ENCODE results near the gene RBL1. TPM values are rescaled to one million over a fixed set of nuclear protein-coding genes. Genes with fewer than 3 reads are reported as not detected.

RBL1 gene, protein sequence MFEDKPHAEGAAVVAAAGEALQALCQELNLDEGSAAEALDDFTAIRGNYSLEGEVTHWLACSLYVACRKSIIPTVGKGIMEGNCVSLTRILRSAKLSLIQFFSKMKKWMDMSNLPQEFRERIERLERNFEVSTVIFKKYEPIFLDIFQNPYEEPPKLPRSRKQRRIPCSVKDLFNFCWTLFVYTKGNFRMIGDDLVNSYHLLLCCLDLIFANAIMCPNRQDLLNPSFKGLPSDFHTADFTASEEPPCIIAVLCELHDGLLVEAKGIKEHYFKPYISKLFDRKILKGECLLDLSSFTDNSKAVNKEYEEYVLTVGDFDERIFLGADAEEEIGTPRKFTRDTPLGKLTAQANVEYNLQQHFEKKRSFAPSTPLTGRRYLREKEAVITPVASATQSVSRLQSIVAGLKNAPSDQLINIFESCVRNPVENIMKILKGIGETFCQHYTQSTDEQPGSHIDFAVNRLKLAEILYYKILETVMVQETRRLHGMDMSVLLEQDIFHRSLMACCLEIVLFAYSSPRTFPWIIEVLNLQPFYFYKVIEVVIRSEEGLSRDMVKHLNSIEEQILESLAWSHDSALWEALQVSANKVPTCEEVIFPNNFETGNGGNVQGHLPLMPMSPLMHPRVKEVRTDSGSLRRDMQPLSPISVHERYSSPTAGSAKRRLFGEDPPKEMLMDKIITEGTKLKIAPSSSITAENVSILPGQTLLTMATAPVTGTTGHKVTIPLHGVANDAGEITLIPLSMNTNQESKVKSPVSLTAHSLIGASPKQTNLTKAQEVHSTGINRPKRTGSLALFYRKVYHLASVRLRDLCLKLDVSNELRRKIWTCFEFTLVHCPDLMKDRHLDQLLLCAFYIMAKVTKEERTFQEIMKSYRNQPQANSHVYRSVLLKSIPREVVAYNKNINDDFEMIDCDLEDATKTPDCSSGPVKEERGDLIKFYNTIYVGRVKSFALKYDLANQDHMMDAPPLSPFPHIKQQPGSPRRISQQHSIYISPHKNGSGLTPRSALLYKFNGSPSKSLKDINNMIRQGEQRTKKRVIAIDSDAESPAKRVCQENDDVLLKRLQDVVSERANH
- 4.1 and 8.3 TPM in 2 replicates for total RNA-seq

GRCh38 chr20:37095599-37096414 lies at the start of gene RBL1:
TSS of gene RBL1 (minus strand) at chr20:37095997. CDS start at chr20:37095928, 69 bp downstream.

GRCh38 chr20:36951198-36951978 lies 144.4 kb downstream of the RBL1 start, which contains the start of gene SAMHD1:
TSS of gene SAMHD1 (minus strand) at chr20:36951708. CDS start at chr20:36951643, 65 bp downstream.

Other genes starting within 250 kb of the RBL1 start
- 0.09 and 0.32 TPM in 2 replicates for gene TLDC2, start 219.9 kb downstream of the RBL1 start, total RNA-seq
- 29.6 and 29.8 TPM in 2 replicates for gene SAMHD1, start 144.3 kb downstream of the RBL1 start, total RNA-seq
- gene RPN2, start 83.3 kb upstream of the RBL1 start, total RNA-seq = 164 and 198 TPM in 2 replicates
- 1.0 and 1.1 TPM in 2 replicates for gene MROH8, start 83.6 kb upstream of the RBL1 start, total RNA-seq
- gene GHRH, start 165.8 kb upstream of the RBL1 start, total RNA-seq = not detected in 2 replicates
- 17.0 and 18.3 TPM in 2 replicates for gene MANBAL, start 193.7 kb upstream of the RBL1 start, total RNA-seq